ENCODE results near the gene CALD1. TPM values are rescaled to one million over a fixed set of nuclear protein-coding genes. Genes with fewer than 3 reads are reported as not detected.
A peak's percentile ranks its signal among the peaks of the same experiment; 100 is the strongest.

CALD1 gene
- total and polyA plus RNA-seq, 10 donors = 42.4 to 333 (median 212) TPM

GRCh38 chr7:134777908-134778580, 1.4 kb upstream of the CALD1 start:
- Histone ChIP-seq H3K4me3 (no peak overlapping the region), H3K9me3 (no peaks in the 10 kb centered on the region), H3K27me3 (replicated peaks in 1 of 7) (no peaks in the 10 kb centered on the region), H3K36me3 (no peaks in the 10 kb centered on the region), H3K27ac (peak overlapping the region in 7 of 8 donors; percentile 3 to 74 (median 68)), H3K4me1 (peaks cover 0 to 31% (median 5%) of the 10 kb centered on the region in 6 donors)
- DNase-seq = no peak
- WGBS, 5 donors = 54 to 80% (median 72%) methylated on average over 2 of the region's 2 CpGs
- intact Hi-C loops (cut with DNase I; ENCODE audit: low total_unique reads) = no loop called here
- TF ChIP-seq POLR2AphosphoS5 (IDR thresholded peaks at IDR 0.05) = peak in 1 of 3 donors; percentile 7
- no peak for TF ChIP-seq POLR2A (IDR thresholded peaks at IDR 0.05)
- TF ChIP-seq CTCF (IDR thresholded peaks at IDR 0.05 in 8 of 11, conservative IDR thresholded peaks at IDR 0.05 in 3 of 11) = no peak

- H3K27me3 ChIP-seq (replicated peaks in 1 of 7) = no peaks in the 10 kb centered on the region
- no peak for DNase-seq
- H3K36me3 ChIP-seq = no peaks in the 10 kb centered on the region
- peak overlapping the region in 7 of 8 donors; percentile 42 to 74 (median 69) for H3K27ac ChIP-seq
- intact Hi-C loops (cut with DNase I; ENCODE audit: low total_unique reads) = no loop called here
- H3K9me3 ChIP-seq = no peaks in the 10 kb centered on the region
- WGBS, 5 donors = 39 to 57% (median 53%) methylated on average over 4 of the region's 4 CpGs
- TF ChIP-seq POLR2A (IDR thresholded peaks at IDR 0.05) (no peak), CTCF (IDR thresholded peaks at IDR 0.05 in 8 of 11, conservative IDR thresholded peaks at IDR 0.05 in 3 of 11) (no peak), POLR2AphosphoS5 (IDR thresholded peaks at IDR 0.05) (no peak)
- peak overlapping the region in 7 of 8 donors; percentile 14 to 65 (median 33) for H3K4me3 ChIP-seq
- peaks cover 0 to 37% (median 5%) of the 10 kb centered on the region in 6 donors for H3K4me1 ChIP-seq
These were observed 269 bp downstream of the CALD1 start for GRCh38 chr7:134779741-134780065.

- WGBS, 5 donors = 45 to 76% (median 63%) methylated on average over 5 of the region's 5 CpGs
- intact Hi-C loops (cut with DNase I; ENCODE audit: low total_unique reads) = no loop called here
- Histone ChIP-seq H3K4me3 (peak overlapping the region; percentile 0 to 65 (median 32)), H3K27ac (peak overlapping the region in 7 of 8 donors; percentile 42 to 74 (median 69)), H3K27me3 (replicated peaks in 1 of 7) (no peaks in the 10 kb centered on the region), H3K4me1 (peaks cover 0 to 37% (median 5%) of the 10 kb centered on the region in 6 donors), H3K9me3 (no peaks in the 10 kb centered on the region), H3K36me3 (no peaks in the 10 kb centered on the region)
- no peak for TF ChIP-seq CTCF (IDR thresholded peaks at IDR 0.05 in 8 of 11, conservative IDR thresholded peaks at IDR 0.05 in 3 of 11)
- no peak for DNase-seq
These were observed 863 bp downstream of the CALD1 start for GRCh38 chr7:134780166-134780828.

- H3K9me3 ChIP-seq = no peaks in the 10 kb centered on the region
- peak overlapping the region in 7 of 8 donors; percentile 42 to 74 (median 69) for H3K27ac ChIP-seq
- no peaks in the 10 kb centered on the region for H3K27me3 ChIP-seq (replicated peaks in 1 of 7)
- H3K4me1 ChIP-seq = peaks cover 0 to 37% (median 5%) of the 10 kb centered on the region in 6 donors
- WGBS, 5 donors = 73 to 85% (median 80%) methylated on average over 2 of the region's 2 CpGs
- H3K36me3 ChIP-seq = no peaks in the 10 kb centered on the region
- TF ChIP-seq CTCF (IDR thresholded peaks at IDR 0.05 in 8 of 11, conservative IDR thresholded peaks at IDR 0.05 in 3 of 11) (no peak), POLR2A (IDR thresholded peaks at IDR 0.05) (no peak), POLR2AphosphoS5 (IDR thresholded peaks at IDR 0.05) (no peak)
- intact Hi-C loops (cut with DNase I; ENCODE audit: low total_unique reads) = no loop called here
- no peak for DNase-seq
- peak overlapping the region; percentile 0 to 65 (median 32) for H3K4me3 ChIP-seq
These were observed 1.7 kb downstream of the CALD1 start for GRCh38 chr7:134781171-134781570.

Data from spleen (tissue), 11 donors.